Body of pancreas (tissue), 4 donors: ENCODE measurements around the gene TOX3. TPM values are rescaled to one million over a fixed set of nuclear protein-coding genes. Genes with fewer than 3 reads are reported as not detected.

Source experiments
- ATAC-seq: fragments of 150-250 bp; one replicate; pipeline ENCODE4 v1.9.1; 2016
- DNase-seq, 4 donors: peaks; one replicate each; pipeline ENCODE4 v3.0.0-alpha.2; 2019
- H3K27ac ChIP-seq, 4 donors: fragments of 200-600 bp; sonication (generic); 1 replicate in 3 of 4; 2 replicates in 1 of 4; pipeline versions ENCODE4 v1.5.1 to v1.6.1; 2016 to 2019; ENCODE audit warnings: mild to moderate bottlenecking in 1 of 4, mixed read lengths in 1 of 4, moderate library complexity in 1 of 4
- H3K27me3 ChIP-seq, 2 donors: fragments of 200-600 bp; sonication (generic); one replicate each; pipeline ENCODE4 v1.6.0; 2016; ENCODE audit warnings: mild to moderate bottlenecking in 1 of 2
- H3K36me3 ChIP-seq, 2 donors: fragments of 200-600 bp; sonication (generic); replicated peaks in 1 of 2; 2 replicates each; pipeline ENCODE4 v1.5.1; 2016; ENCODE audit warnings: low read depth in 2 of 2; ENCODE audit not compliant: insufficient read depth in 1 of 2
- H3K4me1 ChIP-seq: fragments of 200-600 bp; sonication (generic); one replicate; pipeline ENCODE4 v1.6.0; 2016
- H3K4me3 ChIP-seq, 2 donors: fragments of 200-600 bp; sonication (generic); 1 replicate in 1 of 2; 2 replicates in 1 of 2; pipeline ENCODE4 v1.5.1; 2016 to 2019
- H3K9me3 ChIP-seq, 3 donors: fragments of 200-600 bp; sonication (generic); 1 replicate in 2 of 3; 2 replicates in 1 of 3; pipeline ENCODE4 v1.5.1; 2016
- POLR2A ChIP-seq, 3 donors: fragments of 450-650 bp; IDR thresholded peaks; one replicate each; pipeline ENCODE4 v1.6.1; 2016; ENCODE audit warnings: antibody characterized with exemption in 3 of 3, mild to moderate bottlenecking in 2 of 3
- WGBS, 2 donors: methylation state at CpG; one replicate each; pipeline ENCODE4 v1.1.5; 2017; 5-methylcytosine and 5-hydroxymethylcytosine counted together
- intact Hi-C: fragments of 100-400 bp; cut with DNase I; formaldehyde crosslinking; loops from one replicate; pipeline ENCODE4 v1.15.1; 2023
- total RNA-seq, 2 donors: library from RNA; depleted of rRNA; stranded (reverse); fragments of >200 nt; gene quantifications; one replicate each; pipeline ENCODE4 v1.1.0, GENCODE V29; 2016
- TF ChIP-seq, protein P1 (sequence below), 7 experiments: fragments of 450-650 bp in 4 of 7; fragments of 200-600 bp in 3 of 7; sonication (generic) in 3 of 7; IDR thresholded peaks; one replicate each; pipeline ENCODE4 v1.5.1; 2016 to 2019; ENCODE audit warnings: antibody characterized with exemption in 7 of 7

The TOX3 gene
- total RNA-seq, 2 donors from 2014 or later = 1.3 to 5.2 TPM

DNA sequence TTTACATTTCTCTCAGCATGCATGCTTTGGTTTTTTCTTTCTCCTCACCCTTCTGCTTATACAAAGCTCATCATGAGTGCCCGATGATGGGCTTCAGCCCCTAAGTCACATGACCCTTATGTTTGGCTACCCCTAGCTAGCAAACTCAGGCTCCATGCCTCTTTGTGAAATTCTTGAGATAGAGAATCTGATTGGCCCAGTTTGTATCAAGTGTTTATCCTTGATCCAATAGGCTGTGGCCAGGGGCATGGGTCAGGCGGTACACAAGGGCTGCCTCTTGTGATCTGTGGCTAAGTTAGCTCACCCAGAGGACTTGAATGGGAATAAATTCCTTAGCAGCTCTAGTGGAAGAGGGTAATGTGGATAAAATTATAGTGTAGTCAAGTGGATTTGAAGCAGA lies 11.5 kb upstream of the TOX3 start:
- Histone ChIP-seq H3K27ac (no peak overlapping the region), H3K27me3 (no peaks in the 10 kb centered on the region)

DNA sequence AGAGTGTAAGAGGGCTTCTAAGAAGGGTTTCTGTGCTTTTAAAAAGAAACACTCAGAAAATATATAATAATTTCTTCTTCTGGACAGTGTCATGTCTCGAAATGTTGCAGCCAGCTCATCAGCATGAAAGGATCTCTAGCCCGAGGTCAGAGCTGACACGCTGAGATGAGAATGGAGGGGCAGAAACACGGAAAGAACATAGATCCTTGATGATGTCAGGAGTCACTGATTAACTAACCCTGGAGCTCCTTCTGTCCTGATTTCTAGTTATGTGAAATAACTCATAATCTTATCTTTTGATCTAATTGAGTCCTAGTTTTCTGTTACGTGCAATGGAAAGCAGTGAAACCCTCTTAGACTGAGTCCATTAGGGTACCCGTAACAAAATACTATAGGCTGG lies 10.3 kb upstream of the TOX3 start:
- no peak for TF ChIP-seq POLR2A (IDR thresholded peaks at IDR 0.05)
- TF ChIP-seq, protein P1, sequence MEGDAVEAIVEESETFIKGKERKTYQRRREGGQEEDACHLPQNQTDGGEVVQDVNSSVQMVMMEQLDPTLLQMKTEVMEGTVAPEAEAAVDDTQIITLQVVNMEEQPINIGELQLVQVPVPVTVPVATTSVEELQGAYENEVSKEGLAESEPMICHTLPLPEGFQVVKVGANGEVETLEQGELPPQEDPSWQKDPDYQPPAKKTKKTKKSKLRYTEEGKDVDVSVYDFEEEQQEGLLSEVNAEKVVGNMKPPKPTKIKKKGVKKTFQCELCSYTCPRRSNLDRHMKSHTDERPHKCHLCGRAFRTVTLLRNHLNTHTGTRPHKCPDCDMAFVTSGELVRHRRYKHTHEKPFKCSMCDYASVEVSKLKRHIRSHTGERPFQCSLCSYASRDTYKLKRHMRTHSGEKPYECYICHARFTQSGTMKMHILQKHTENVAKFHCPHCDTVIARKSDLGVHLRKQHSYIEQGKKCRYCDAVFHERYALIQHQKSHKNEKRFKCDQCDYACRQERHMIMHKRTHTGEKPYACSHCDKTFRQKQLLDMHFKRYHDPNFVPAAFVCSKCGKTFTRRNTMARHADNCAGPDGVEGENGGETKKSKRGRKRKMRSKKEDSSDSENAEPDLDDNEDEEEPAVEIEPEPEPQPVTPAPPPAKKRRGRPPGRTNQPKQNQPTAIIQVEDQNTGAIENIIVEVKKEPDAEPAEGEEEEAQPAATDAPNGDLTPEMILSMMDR (IDR thresholded peaks at IDR 0.05) = no peak
- WGBS, 2 donors = 49 to 63% methylated on average over 6 of the region's 6 CpGs
- Histone ChIP-seq H3K27ac (no peak overlapping the region), H3K9me3 (no peaks in the 10 kb centered on the region), H3K27me3 (no peaks in the 10 kb centered on the region), H3K4me1 (peaks cover 9% of the 10 kb centered on the region), H3K4me3 (no peak overlapping the region), H3K36me3 (no peaks in the 10 kb centered on the region)
- ATAC-seq (no peak), DNase-seq (no peak)
- intact Hi-C loops = no loop called here

More for the DNA sequence above, 11.5 kb upstream of the TOX3 start:
- Histone ChIP-seq H3K4me1 (peaks cover 18% of the 10 kb centered on the region), H3K4me3 (no peak overlapping the region), H3K36me3 (no peaks in the 10 kb centered on the region), H3K9me3 (no peaks in the 10 kb centered on the region)
- WGBS, 2 donors = 93 to 100% methylated on average over 2 of the region's 2 CpGs
- ATAC-seq (no peak), DNase-seq (no peak)
- TF ChIP-seq, protein P1 (IDR thresholded peaks at IDR 0.05) = no peak
- no peak for TF ChIP-seq POLR2A (IDR thresholded peaks at IDR 0.05)
- intact Hi-C loops = no loop called here

DNA sequence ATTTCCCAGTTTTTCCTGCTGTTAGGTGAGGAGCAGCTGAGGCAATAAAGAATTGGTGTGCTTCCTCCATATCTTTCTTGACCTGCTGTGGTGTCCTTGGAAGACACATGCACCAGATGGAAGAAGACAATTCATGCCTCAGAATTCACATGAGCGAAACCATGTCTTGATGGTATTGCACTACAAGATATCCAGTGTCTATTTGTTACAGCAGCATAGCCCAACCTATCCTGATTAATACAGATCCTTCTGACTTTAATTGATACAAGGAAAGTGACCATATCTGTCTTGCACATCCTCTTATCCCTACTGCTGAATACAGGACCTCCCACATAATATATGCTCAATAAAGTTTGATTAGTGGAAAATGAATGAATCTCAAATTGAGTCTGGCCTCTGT lies 9.1 kb upstream of the TOX3 start:
- Histone ChIP-seq H3K27me3 (no peaks in the 10 kb centered on the region), H3K4me3 (no peak overlapping the region), H3K9me3 (no peaks in the 10 kb centered on the region), H3K27ac (no peak overlapping the region), H3K4me1 (no peaks in the 10 kb centered on the region), H3K36me3 (no peaks in the 10 kb centered on the region)
- ATAC-seq (no peak), DNase-seq (no peak)
- TF ChIP-seq, protein P1 (IDR thresholded peaks at IDR 0.05) = no peak
- TF ChIP-seq POLR2A (IDR thresholded peaks at IDR 0.05) = no peak
- 75 to 95% methylated on average over 1 of the region's 1 CpG for WGBS, 2 donors
- intact Hi-C loops = no loop called here

DNA sequence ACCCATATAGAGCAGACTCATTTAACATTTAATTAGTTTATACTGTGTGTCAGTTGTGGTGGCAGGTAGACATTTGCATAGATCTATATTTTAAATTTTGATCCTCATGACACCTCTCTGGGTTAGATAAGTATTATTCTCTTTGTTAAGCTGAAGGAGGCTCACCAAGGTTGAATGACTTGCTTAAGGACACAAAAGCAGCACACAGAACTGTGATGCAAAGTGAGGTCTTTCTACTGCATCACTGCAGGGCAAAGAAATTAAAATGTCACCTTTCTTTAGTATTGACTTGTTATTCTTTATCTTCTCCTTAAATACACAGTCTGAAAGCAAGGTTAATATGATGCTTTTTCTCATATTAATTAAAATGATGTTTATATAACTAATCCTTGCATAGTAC lies 8.6 kb upstream of the TOX3 start:
- Histone ChIP-seq H3K4me3 (no peak overlapping the region), H3K27ac (no peak overlapping the region), H3K9me3 (no peaks in the 10 kb centered on the region), H3K36me3 (no peaks in the 10 kb centered on the region), H3K27me3 (no peaks in the 10 kb centered on the region), H3K4me1 (no peaks in the 10 kb centered on the region)
- no peak for DNase-seq
- ATAC-seq = no peak
- TF ChIP-seq, protein P1 (IDR thresholded peaks at IDR 0.05) = no peak
- no peak for TF ChIP-seq POLR2A (IDR thresholded peaks at IDR 0.05)
- intact Hi-C loops = no loop called here

DNA sequence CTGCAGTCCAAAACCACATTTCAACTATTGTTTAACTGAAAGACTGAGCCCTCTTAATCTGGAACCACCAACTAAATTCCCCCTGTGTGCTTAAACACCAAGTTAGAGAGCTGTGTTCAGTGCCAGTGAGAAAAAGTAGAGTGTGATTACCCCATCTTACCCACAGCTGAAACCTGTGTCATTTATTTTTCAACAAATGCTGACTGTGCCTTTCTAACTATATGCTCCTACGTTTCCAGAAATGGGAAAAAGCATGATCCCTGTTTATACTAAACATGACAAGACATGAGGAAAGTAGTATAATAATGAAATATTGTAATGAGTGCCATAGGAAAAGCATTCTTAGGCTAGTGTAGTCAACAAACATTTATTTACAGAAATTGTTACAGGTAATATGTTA lies 7.4 kb upstream of the TOX3 start:
- ATAC-seq = no peak
- no peaks in the 10 kb centered on the region for H3K36me3 ChIP-seq
- WGBS, 2 donors = 76 to 81% methylated on average over 1 of the region's 1 CpG
- TF ChIP-seq, protein P1 (IDR thresholded peaks at IDR 0.05) = no peak
- no peak for TF ChIP-seq POLR2A (IDR thresholded peaks at IDR 0.05)
- H3K4me3 ChIP-seq = no peak overlapping the region
- DNase-seq = no peak
- no peaks in the 10 kb centered on the region for H3K27me3 ChIP-seq
- intact Hi-C loops = no loop called here
- no peak overlapping the region for H3K27ac ChIP-seq
- H3K4me1 ChIP-seq = no peaks in the 10 kb centered on the region
- no peaks in the 10 kb centered on the region for H3K9me3 ChIP-seq
